Ishikawa (cell line): ENCODE measurements around the gene KAT2B.

Experiments used
- CEBPB ChIP-seq: IDR thresholded peaks from 2 replicates; pipeline ENCODE4 v1.6.1; 2012
- CREB1 ChIP-seq: IDR thresholded peaks from 2 replicates; pipeline ENCODE4 v1.6.1; 2012; ENCODE audit warnings: low read depth
- EGR1 ChIP-seq: IDR thresholded peaks from 2 replicates; pipeline ENCODE4 v1.6.1; 2012
- EP300 ChIP-seq: IDR thresholded peaks from 2 replicates; pipeline ENCODE4 v1.6.1; 2012; ENCODE audit warnings: borderline replicate concordance
- FOXM1 ChIP-seq: IDR thresholded peaks from 2 replicates; pipeline ENCODE4 v1.6.1; 2012; ENCODE audit warnings: low read depth, borderline replicate concordance
- NFIC ChIP-seq: IDR thresholded peaks from 2 replicates; pipeline ENCODE4 v1.6.1; 2012
- RAD21 ChIP-seq: IDR thresholded peaks from 2 replicates; pipeline ENCODE4 v1.6.1; 2012; ENCODE audit warnings: low read depth
- TAF1 ChIP-seq: IDR thresholded peaks from 2 replicates; pipeline ENCODE4 v1.6.1; 2012; ENCODE audit warnings: low read depth, mild to moderate bottlenecking
- TCF12 ChIP-seq: IDR thresholded peaks from 2 replicates; pipeline ENCODE4 v1.6.1; 2012; ENCODE audit warnings: low read depth
- TEAD4 ChIP-seq: IDR thresholded peaks from 2 replicates; pipeline ENCODE4 v1.6.1; 2012
- YY1 ChIP-seq: IDR thresholded peaks from 2 replicates; pipeline ENCODE4 v1.6.1; 2012; ENCODE audit warnings: low read depth
- ZBTB7A ChIP-seq: IDR thresholded peaks from 2 replicates; pipeline ENCODE4 v1.6.1; 2012; ENCODE audit warnings: low read depth
- TF ChIP-seq, protein P1 (sequence below): IDR thresholded peaks from 2 replicates; pipeline ENCODE4 v1.6.1; 2012
- TF ChIP-seq, protein P2 (sequence below): IDR thresholded peaks from 2 replicates; pipeline ENCODE4 v1.6.1; 2012
- TF ChIP-seq, protein P3 (sequence below): IDR thresholded peaks from 2 replicates; pipeline ENCODE4 v1.6.1; 2012; ENCODE audit warnings: low read depth, mild to moderate bottlenecking

The KAT2B gene

DNA sequence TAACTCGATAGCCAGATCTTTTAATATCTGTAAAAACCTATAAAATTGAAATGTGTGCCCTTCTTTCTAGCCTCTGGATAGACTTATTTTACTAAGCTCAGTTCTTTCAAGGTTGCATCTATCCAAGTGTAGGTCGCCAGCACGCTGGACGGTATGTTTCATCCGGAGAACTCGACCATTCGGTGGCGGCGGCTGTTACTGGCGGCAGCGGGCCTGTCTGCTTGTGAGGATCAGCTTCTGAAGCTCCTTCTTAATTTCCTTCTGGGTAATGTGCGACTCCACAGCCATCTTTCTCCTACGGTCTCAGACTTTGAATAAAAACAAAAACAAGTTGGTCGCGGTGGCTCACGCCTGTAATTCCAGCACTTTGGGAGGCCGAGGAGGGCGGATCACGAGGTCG lies 32.3 kb upstream of the KAT2B start:
- TF ChIP-seq EP300 (no peak), TAF1 (no peak), CEBPB (no peak), TEAD4 (no peak), EGR1 (no peak), YY1 (no peak), TCF12 (no peak), RAD21 (no peak), CREB1 (no peak), FOXM1 (no peak), ZBTB7A (no peak), NFIC (no peak)
- TF ChIP-seq, protein P1, sequence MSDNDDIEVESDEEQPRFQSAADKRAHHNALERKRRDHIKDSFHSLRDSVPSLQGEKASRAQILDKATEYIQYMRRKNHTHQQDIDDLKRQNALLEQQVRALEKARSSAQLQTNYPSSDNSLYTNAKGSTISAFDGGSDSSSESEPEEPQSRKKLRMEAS: no peak
- TF ChIP-seq, protein P2, sequence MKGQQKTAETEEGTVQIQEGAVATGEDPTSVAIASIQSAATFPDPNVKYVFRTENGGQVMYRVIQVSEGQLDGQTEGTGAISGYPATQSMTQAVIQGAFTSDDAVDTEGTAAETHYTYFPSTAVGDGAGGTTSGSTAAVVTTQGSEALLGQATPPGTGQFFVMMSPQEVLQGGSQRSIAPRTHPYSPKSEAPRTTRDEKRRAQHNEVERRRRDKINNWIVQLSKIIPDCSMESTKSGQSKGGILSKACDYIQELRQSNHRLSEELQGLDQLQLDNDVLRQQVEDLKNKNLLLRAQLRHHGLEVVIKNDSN: no peak
- TF ChIP-seq, protein P3, sequence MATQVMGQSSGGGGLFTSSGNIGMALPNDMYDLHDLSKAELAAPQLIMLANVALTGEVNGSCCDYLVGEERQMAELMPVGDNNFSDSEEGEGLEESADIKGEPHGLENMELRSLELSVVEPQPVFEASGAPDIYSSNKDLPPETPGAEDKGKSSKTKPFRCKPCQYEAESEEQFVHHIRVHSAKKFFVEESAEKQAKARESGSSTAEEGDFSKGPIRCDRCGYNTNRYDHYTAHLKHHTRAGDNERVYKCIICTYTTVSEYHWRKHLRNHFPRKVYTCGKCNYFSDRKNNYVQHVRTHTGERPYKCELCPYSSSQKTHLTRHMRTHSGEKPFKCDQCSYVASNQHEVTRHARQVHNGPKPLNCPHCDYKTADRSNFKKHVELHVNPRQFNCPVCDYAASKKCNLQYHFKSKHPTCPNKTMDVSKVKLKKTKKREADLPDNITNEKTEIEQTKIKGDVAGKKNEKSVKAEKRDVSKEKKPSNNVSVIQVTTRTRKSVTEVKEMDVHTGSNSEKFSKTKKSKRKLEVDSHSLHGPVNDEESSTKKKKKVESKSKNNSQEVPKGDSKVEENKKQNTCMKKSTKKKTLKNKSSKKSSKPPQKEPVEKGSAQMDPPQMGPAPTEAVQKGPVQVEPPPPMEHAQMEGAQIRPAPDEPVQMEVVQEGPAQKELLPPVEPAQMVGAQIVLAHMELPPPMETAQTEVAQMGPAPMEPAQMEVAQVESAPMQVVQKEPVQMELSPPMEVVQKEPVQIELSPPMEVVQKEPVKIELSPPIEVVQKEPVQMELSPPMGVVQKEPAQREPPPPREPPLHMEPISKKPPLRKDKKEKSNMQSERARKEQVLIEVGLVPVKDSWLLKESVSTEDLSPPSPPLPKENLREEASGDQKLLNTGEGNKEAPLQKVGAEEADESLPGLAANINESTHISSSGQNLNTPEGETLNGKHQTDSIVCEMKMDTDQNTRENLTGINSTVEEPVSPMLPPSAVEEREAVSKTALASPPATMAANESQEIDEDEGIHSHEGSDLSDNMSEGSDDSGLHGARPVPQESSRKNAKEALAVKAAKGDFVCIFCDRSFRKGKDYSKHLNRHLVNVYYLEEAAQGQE: no peak

DNA sequence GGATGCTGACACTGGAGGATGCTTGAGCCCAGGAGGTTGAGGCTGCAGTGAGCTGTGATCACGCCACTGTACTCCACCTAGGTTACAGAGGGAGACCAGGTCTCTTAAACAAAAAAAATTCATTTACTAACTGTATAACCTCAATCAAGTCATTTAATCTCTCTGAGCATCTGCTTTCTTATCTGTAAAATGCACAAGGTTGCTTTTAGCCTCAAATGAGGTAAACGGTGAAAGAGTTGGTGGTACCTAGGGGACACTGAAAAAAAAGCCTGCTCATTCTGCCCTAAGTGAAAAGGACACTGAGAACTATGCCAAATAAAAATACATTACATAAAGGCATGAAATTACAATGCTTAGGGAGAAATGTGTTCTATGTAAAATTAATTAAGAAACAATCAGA lies 31.6 kb upstream of the KAT2B start:
- no peak for TF ChIP-seq EP300
- no peak for TF ChIP-seq EGR1
- TF ChIP-seq FOXM1: no peak

DNA sequence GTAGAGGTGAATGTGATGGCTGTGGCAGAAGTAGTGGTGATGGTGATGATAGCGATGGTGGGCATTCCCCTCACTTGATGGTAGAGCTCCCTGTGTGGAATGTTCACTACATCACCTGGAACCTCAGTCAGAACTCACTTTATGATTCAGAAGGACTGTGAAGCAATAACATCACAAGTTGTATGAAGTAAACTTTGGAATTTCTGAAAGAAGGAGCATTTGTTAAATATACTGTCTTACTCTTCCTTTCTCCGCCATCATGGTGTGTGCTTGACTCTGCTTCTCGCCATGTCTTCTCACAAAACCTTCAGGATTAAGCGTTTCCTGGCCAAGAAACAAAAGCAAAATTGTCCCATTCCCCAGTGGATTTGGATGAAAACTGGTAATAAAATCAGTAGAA lies 28.1 kb upstream of the KAT2B start, which contains the start of gene PP2D1:
Gene PP2D1, minus strand, starts transcription at position 101 of the 400 bp plus-strand sequence. CDS start 192 bp downstream, outside the sequence.
- no peak for TF ChIP-seq FOXM1
- TF ChIP-seq, protein P2: no peak
- TF ChIP-seq CEBPB: no peak
- no peak for TF ChIP-seq EGR1
- no peak for TF ChIP-seq CREB1
- TF ChIP-seq ZBTB7A: no peak
- no peak for TF ChIP-seq NFIC
- no peak for TF ChIP-seq EP300
- TF ChIP-seq, protein P1: no peak
- TF ChIP-seq TCF12: no peak
- TF ChIP-seq TEAD4: no peak
- TF ChIP-seq TAF1: no peak
- no peak for TF ChIP-seq RAD21
- TF ChIP-seq, protein P3: no peak
- TF ChIP-seq YY1: no peak

DNA sequence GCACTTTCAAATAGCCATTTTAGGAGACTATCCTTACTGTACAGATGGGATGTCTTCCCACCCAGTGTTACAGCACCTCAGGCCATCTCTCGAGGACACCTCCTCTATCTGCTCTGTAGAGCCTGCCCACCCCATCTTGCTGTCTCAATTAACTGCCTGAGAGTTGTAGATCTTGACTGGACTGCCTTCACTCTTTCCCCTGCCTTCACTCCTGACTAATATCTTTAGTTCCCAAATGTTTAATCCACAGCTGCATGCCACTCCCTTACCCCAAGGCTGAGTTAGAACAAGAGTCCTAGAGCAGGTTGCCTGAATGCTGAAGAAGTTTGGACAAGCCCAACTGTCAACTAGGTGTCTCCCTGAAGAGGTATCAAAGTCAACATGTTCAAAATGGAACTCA lies 26.9 kb upstream of the KAT2B start:
- TF ChIP-seq TCF12 (no peak), CEBPB (no peak), TEAD4 (no peak), NFIC (no peak)

DNA sequence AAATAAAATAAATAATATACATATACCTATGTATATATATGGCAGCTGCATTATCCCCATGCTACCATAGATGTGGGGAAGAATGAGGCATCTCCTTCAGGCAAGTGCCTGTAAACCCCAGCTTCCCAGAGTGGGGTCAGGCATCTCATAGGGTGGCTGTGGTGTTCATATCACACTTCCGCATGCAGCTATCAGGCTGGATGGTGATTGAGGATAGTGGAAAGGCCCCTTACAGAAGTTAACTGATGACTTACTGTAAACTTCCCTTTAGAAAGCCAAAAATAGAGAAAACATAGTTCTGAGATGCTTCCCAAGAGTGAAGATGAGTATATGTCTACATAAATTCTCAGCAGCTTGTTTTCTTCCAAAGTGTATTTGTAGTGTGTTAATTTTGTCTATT lies 24.7 kb upstream of the KAT2B start:
- TF ChIP-seq, protein P3: no peak
- TF ChIP-seq ZBTB7A (no peak), CREB1 (no peak), FOXM1 (no peak), YY1 (no peak), RAD21 (no peak), EP300 (no peak), TAF1 (no peak), EGR1 (no peak), CEBPB (no peak), NFIC (no peak), TCF12 (no peak), TEAD4 (no peak)
- TF ChIP-seq, protein P2: no peak
- TF ChIP-seq, protein P1: no peak
